Skeletal muscle tissue (tissue), 4 donors: ENCODE data around the gene GHRHR. TPM values are rescaled to one million over a fixed set of nuclear protein-coding genes. Genes with fewer than 3 reads are reported as not detected.

Source experiments
- H3K27ac ChIP-seq: one replicate; pipeline ENCODE4 v1.7.0; 2013; ENCODE audit warnings: mild to moderate bottlenecking, low read depth, low read length, inconsistent platforms
- H3K27me3 ChIP-seq, 3 donors: one replicate each; pipeline ENCODE4 v1.7.0; 2013; ENCODE audit warnings: low read length in 3 of 3; ENCODE audit not compliant: control insufficient read depth in 3 of 3, insufficient read depth in 3 of 3
- H3K36me3 ChIP-seq, 3 donors: one replicate each; pipeline ENCODE4 v1.7.0; 2013; ENCODE audit warnings: low read length in 3 of 3; ENCODE audit not compliant: control insufficient read depth in 3 of 3, insufficient read depth in 3 of 3
- H3K4me1 ChIP-seq, 3 donors: one replicate each; pipeline ENCODE4 v1.7.0; 2013; ENCODE audit warnings: low read length in 3 of 3, mild to moderate bottlenecking in 3 of 3; ENCODE audit not compliant: control insufficient read depth in 3 of 3, insufficient read depth in 3 of 3
- H3K4me3 ChIP-seq, 3 donors: one replicate each; pipeline ENCODE4 v1.7.0; 2013; ENCODE audit warnings: low read length in 3 of 3
- H3K9ac ChIP-seq, 3 donors: one replicate each; pipeline ENCODE4 v1.7.0; 2013; ENCODE audit warnings: low read length in 3 of 3, mild to moderate bottlenecking in 3 of 3, moderate library complexity in 2 of 3, low read depth in 1 of 3
- H3K9me3 ChIP-seq, 3 donors: one replicate each; pipeline ENCODE4 v1.7.0; 2013; ENCODE audit warnings: low read length in 3 of 3; ENCODE audit not compliant: control insufficient read depth in 3 of 3
- total RNA-seq: library from RNA; depleted of rRNA; stranded (reverse); fragments of >200 nt; gene quantifications from one replicate; pipeline ENCODE4 v1.2.3, GENCODE V29; 2014
- donor health status: Osteomylitis.

GHRHR gene
- total RNA-seq, 1 donor from 2014 or later: not detected

DNA sequence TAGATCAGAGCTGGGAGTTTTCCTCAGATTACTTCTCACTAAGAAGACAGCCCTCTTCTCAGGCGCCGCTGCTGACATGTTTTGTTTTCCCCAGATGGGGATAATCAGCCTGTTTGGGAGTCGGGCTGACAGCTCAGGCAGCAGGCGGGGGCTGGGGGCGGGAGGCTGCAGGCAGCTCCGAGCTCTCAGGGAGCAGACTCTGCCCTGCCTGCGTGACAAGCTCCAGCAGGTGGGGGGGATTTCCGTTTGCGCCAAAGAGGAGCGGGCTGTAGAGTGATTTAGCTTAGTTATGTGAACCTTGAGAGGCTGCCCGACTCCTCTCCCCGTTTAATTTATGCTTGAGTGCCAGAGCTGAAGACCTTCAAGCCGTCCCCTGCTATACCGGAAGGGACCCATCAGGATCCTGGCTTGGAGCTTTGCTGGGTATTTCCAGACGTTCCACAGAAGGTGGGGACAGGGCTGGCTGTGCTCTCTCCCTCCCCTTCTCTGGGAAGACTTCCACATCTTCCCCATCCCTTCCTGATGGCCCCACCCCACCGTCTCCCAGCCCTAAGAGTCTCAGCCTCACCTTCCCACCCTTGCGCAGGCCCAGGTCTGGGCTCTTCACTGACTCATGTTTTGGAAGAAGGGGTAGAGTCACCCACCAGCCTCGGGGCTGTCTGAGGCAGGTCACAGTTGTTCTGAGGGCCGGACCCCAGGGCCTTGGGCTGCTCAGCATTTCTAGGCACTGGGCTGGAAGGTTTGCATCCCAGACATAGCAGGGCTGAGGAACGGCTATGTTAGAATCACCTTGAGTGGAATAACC, 63.6 kb downstream of the GHRHR start:
- Histone ChIP-seq H3K27ac (no peak overlapping the region), H3K9me3 (no peaks in the 10 kb centered on the region), H3K4me3 (no peak overlapping the region)

DNA sequence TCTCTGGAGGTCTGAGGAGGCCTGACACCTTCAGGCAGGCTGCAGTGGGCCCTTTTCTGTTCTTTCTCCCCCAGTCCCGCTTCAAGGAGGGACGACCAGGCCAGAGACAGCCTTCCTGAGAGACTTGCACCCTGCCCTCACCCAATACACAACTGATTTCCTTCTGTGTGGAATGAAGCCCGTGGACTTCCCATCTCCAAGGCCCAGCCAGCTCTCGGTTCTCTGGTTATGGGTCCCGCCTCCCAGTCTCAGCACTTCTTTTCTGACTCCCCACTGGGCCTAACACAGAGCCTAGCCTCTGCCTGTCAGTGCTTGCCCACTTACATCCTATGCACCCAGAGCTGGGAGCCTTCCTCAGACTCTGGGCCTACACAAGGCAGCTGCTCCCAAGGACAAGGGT, 64.3 kb downstream of the GHRHR start:
- peaks cover 0 to 4% (median 0%) of the 10 kb centered on the region in 3 donors for H3K27me3 ChIP-seq
- H3K4me1 ChIP-seq: peaks cover 0 to 2% (median 2%) of the 10 kb centered on the region in 3 donors
- no peak overlapping the region for H3K4me3 ChIP-seq
- no peaks in the 10 kb centered on the region for H3K36me3 ChIP-seq
- H3K27ac ChIP-seq: no peak overlapping the region
- no peaks in the 10 kb centered on the region for H3K9me3 ChIP-seq
- no peak overlapping the region for H3K9ac ChIP-seq

More for the DNA sequence above, 63.6 kb downstream of the GHRHR start:
- Histone ChIP-seq H3K4me1 (peaks cover 0 to 2% (median 2%) of the 10 kb centered on the region in 3 donors), H3K27me3 (peaks cover 0 to 4% (median 0%) of the 10 kb centered on the region in 3 donors), H3K9ac (no peak overlapping the region), H3K36me3 (no peaks in the 10 kb centered on the region)

DNA sequence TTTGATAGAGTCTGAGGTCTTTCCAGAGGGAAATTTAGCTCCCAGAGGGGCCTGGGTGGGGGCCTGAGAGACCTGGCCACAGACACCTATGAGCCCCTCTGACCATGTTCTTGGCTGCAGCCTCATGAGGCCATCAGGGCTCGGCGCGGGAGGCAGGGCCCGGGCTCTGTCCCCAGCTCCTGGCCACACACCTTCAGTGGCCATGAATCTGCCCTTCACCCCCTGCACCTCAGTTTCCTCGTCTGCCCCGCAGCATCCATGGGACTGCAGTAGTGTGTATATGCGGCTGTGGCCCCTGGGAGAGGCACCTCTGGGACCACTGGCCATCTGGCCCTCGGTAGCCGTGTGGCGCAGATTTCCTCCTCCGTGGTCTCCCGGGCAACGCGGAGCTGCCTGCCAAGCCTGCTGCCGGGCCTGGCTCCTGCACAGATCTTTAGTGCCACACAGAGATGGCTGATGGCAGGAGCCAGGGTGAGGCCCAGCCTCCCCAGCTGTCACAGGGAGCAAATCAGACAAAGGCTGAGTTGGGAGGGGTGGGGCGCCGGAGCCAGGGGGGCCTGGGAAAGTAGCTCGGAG, 64.8 kb downstream of the GHRHR start:
- H3K9ac ChIP-seq: no peak overlapping the region
- H3K36me3 ChIP-seq: no peaks in the 10 kb centered on the region
- peaks cover 0 to 4% (median 0%) of the 10 kb centered on the region in 3 donors for H3K27me3 ChIP-seq
- H3K4me3 ChIP-seq: no peak overlapping the region
- H3K9me3 ChIP-seq: no peaks in the 10 kb centered on the region
- H3K27ac ChIP-seq: no peak overlapping the region
- peaks cover 0 to 2% (median 2%) of the 10 kb centered on the region in 3 donors for H3K4me1 ChIP-seq

Other genes with a start within 250 kb of the GHRHR start
- gene INMT, start 211.8 kb upstream of the GHRHR start, total RNA-seq: 35.5 TPM
- 7.8 TPM for gene MINDY4, start 192.5 kb upstream of the GHRHR start, total RNA-seq
- gene AQP1, start 52.1 kb upstream of the GHRHR start, total RNA-seq: 67.8 TPM
- 7.8 TPM for gene ADCYAP1R1, start 88.4 kb downstream of the GHRHR start, total RNA-seq